Muscle layer of colon (tissue), 2 donors: ENCODE data around the gene PLPP3.

ENCODE experiments used
- H3K27ac ChIP-seq: one replicate; pipeline ENCODE4 v1.7.0; 2013; ENCODE audit warnings: low read depth, mild to moderate bottlenecking, low read length, moderate library complexity
- H3K27me3 ChIP-seq, 2 donors: one replicate each; pipeline ENCODE4 v1.7.0; 2013; ENCODE audit warnings: low read length in 2 of 2, mild to moderate bottlenecking in 2 of 2; ENCODE audit not compliant: insufficient read depth in 2 of 2, control insufficient read depth in 1 of 2
- H3K36me3 ChIP-seq: one replicate; pipeline ENCODE4 v1.7.0; 2013; ENCODE audit warnings: mild to moderate bottlenecking, low read length; ENCODE audit not compliant: insufficient read depth
- H3K4me1 ChIP-seq: one replicate; pipeline ENCODE4 v1.7.0; 2013; ENCODE audit warnings: mild to moderate bottlenecking, low read length; ENCODE audit not compliant: insufficient read depth
- H3K4me3 ChIP-seq, 2 donors: one replicate each; pipeline ENCODE4 v1.7.0; 2013; ENCODE audit warnings: low read length in 2 of 2, low read depth in 1 of 2, mild to moderate bottlenecking in 1 of 2, moderate library complexity in 1 of 2
- H3K9ac ChIP-seq: one replicate; pipeline ENCODE4 v1.7.0; 2013; ENCODE audit warnings: low read length
- H3K9me3 ChIP-seq: one replicate; pipeline ENCODE4 v1.7.0; 2013; ENCODE audit warnings: mild to moderate bottlenecking, low read length
- donor health status: abdominal sarcoma.
- donor health status: Adenocarcinoma of cecum.

Gene PLPP3

GRCh38 chr1:56573311-56573710 lies 6.1 kb downstream of the PLPP3 start:
- no peaks in the 10 kb centered on the region for H3K36me3 ChIP-seq
- no peak overlapping the region for H3K27ac ChIP-seq
- H3K27me3 ChIP-seq, result no peaks in the 10 kb centered on the region
- H3K4me3 ChIP-seq, result peak overlapping the region in 1 of 2 donors; percentile 35
- H3K9me3 ChIP-seq, result no peaks in the 10 kb centered on the region
- H3K9ac ChIP-seq, result no peak overlapping the region
- peaks cover 27% of the 10 kb centered on the region for H3K4me1 ChIP-seq

- Histone ChIP-seq H3K4me3 (peak overlapping the region in 1 of 2 donors; percentile 35), H3K27me3 (no peaks in the 10 kb centered on the region), H3K36me3 (no peaks in the 10 kb centered on the region), H3K27ac (no peak overlapping the region), H3K4me1 (peaks cover 29% of the 10 kb centered on the region), H3K9me3 (no peaks in the 10 kb centered on the region), H3K9ac (no peak overlapping the region)
Measured at GRCh38 chr1:56572334-56573050, 6.9 kb downstream of the PLPP3 start.

GRCh38 chr1:56571448-56571847 lies 7.9 kb downstream of the PLPP3 start:
- Histone ChIP-seq H3K9me3 (no peaks in the 10 kb centered on the region), H3K36me3 (no peaks in the 10 kb centered on the region), H3K27ac (no peak overlapping the region), H3K4me1 (peaks cover 30% of the 10 kb centered on the region), H3K27me3 (no peaks in the 10 kb centered on the region), H3K4me3 (no peak overlapping the region), H3K9ac (no peak overlapping the region)

GRCh38 chr1:56570924-56571372 lies 8.4 kb downstream of the PLPP3 start:
- no peaks in the 10 kb centered on the region for H3K9me3 ChIP-seq
- H3K9ac ChIP-seq, result no peak overlapping the region
- peaks cover 33% of the 10 kb centered on the region for H3K4me1 ChIP-seq
- H3K4me3 ChIP-seq, result no peak overlapping the region
- H3K27ac ChIP-seq, result no peak overlapping the region
- H3K27me3 ChIP-seq, result no peaks in the 10 kb centered on the region
- no peaks in the 10 kb centered on the region for H3K36me3 ChIP-seq

GRCh38 chr1:56569661-56570060 lies 9.7 kb downstream of the PLPP3 start:
- Histone ChIP-seq H3K36me3 (no peaks in the 10 kb centered on the region), H3K27me3 (no peaks in the 10 kb centered on the region), H3K4me3 (no peak overlapping the region), H3K9ac (no peak overlapping the region), H3K4me1 (peaks cover 39% of the 10 kb centered on the region), H3K27ac (no peak overlapping the region), H3K9me3 (no peaks in the 10 kb centered on the region)

GRCh38 chr1:56566994-56567393 lies 12.4 kb downstream of the PLPP3 start:
- Histone ChIP-seq H3K9me3 (no peaks in the 10 kb centered on the region), H3K9ac (no peak overlapping the region), H3K27ac (no peak overlapping the region), H3K4me1 (peaks cover 39% of the 10 kb centered on the region), H3K36me3 (no peaks in the 10 kb centered on the region), H3K4me3 (no peak overlapping the region), H3K27me3 (no peaks in the 10 kb centered on the region)

GRCh38 chr1:56566061-56566744 lies 13.2 kb downstream of the PLPP3 start:
- Histone ChIP-seq H3K27ac (no peak overlapping the region), H3K4me1 (peaks cover 41% of the 10 kb centered on the region), H3K36me3 (no peaks in the 10 kb centered on the region), H3K4me3 (no peak overlapping the region), H3K9ac (no peak overlapping the region), H3K27me3 (no peaks in the 10 kb centered on the region), H3K9me3 (no peaks in the 10 kb centered on the region)

- Histone ChIP-seq H3K4me1 (peaks cover 43% of the 10 kb centered on the region), H3K4me3 (no peak overlapping the region), H3K36me3 (no peaks in the 10 kb centered on the region), H3K27ac (no peak overlapping the region), H3K9me3 (peaks cover 3% of the 10 kb centered on the region), H3K27me3 (no peaks in the 10 kb centered on the region), H3K9ac (no peak overlapping the region)
Measured at GRCh38 chr1:56564615-56565014, 14.7 kb downstream of the PLPP3 start.

- no peak overlapping the region for H3K27ac ChIP-seq
- H3K4me3 ChIP-seq, result no peak overlapping the region
- H3K36me3 ChIP-seq, result no peaks in the 10 kb centered on the region
- H3K4me1 ChIP-seq, result peaks cover 43% of the 10 kb centered on the region
- H3K9me3 ChIP-seq, result peaks cover 3% of the 10 kb centered on the region
- H3K9ac ChIP-seq, result no peak overlapping the region
- H3K27me3 ChIP-seq, result no peaks in the 10 kb centered on the region
Measured at GRCh38 chr1:56563568-56563967, 15.8 kb downstream of the PLPP3 start.

- Histone ChIP-seq H3K9ac (no peak overlapping the region), H3K27me3 (no peaks in the 10 kb centered on the region), H3K4me3 (no peak overlapping the region), H3K9me3 (peaks cover 3% of the 10 kb centered on the region), H3K36me3 (no peaks in the 10 kb centered on the region), H3K4me1 (peaks cover 42% of the 10 kb centered on the region), H3K27ac (no peak overlapping the region)
Measured at GRCh38 chr1:56562891-56563452, 16.4 kb downstream of the PLPP3 start.

GRCh38 chr1:56561227-56562019 lies 17.9 kb downstream of the PLPP3 start:
- H3K9ac ChIP-seq, result no peak overlapping the region
- H3K27me3 ChIP-seq, result no peaks in the 10 kb centered on the region
- H3K4me1 ChIP-seq, result peaks cover 33% of the 10 kb centered on the region
- H3K27ac ChIP-seq, result no peak overlapping the region
- H3K4me3 ChIP-seq, result no peak overlapping the region
- H3K36me3 ChIP-seq, result no peaks in the 10 kb centered on the region
- H3K9me3 ChIP-seq, result peaks cover 3% of the 10 kb centered on the region
